HL-60/S4 treated with phorbol 12-myristate 13-acetate at 8.2 ng/mL for 4 days and 3 days (cell line): Measurements from ENCODE around the gene CBARP.

Experiments used
- in situ Hi-C: fragments of 300-500 bp; cut with MboI; formaldehyde crosslinking; loops from 2 replicates; pipeline ENCODE4 v1.15.0; 2022; ENCODE audit warnings: low sequenced_read_pairs

CBARP gene

GRCh38 chr19:1275260-1275975, 37.6 kb upstream of the CBARP start, which contains the start of gene FAM174C:
Gene FAM174C (plus strand): TSS chr19:1275530. CDS start chr19:1275550, 20 bp downstream.
- in situ Hi-C loops = no loop called here

- in situ Hi-C loops = no loop called here
Measured at GRCh38 chr19:1274852-1275259, 37.1 kb upstream of the CBARP start.

GRCh38 chr19:1274081-1274851, 36.5 kb upstream of the CBARP start:
- in situ Hi-C loops = no loop called here

GRCh38 chr19:1273263-1274041, 35.6 kb upstream of the CBARP start:
- in situ Hi-C loops = no loop called here

DNA sequence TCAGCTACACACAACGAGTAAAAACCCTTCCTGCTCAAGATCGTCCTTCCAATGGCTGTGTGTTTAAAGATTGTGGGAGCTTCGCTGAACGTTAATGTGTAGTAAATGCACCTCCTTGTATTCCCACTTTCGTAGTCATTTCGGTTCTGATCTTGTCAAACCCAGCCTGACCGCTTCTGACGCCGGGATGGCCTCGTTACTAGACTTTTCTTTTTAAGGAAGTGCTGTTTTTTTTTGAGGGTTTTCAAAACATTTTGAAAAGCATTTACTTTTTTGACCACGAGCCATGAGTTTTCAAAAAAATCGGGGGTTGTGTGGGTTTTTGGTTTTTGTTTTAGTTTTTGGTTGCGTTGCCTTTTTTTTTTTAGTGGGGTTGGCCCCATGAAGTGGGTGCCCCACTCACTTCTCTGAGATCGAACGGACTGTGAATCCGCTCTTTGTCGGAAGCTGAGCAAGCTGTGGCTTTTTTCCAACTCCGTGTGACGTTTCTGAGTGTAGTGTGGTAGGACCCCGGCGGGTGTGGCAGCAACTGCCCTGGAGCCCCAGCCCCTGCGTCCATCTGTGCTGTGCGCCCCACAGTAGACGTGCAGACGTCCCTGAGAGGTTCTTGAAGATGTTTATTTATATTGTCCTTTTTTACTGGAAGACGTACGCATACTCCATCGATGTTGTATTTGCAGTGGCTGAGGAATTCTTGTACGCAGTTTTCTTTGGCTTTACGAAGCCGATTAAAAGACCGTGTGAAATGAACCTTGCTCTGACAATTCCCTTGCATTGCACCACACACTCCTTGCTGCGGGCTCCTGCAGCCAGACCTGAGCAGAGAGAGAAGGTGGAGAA, 34.8 kb upstream of the CBARP start:
- in situ Hi-C loops = no loop called here

DNA sequence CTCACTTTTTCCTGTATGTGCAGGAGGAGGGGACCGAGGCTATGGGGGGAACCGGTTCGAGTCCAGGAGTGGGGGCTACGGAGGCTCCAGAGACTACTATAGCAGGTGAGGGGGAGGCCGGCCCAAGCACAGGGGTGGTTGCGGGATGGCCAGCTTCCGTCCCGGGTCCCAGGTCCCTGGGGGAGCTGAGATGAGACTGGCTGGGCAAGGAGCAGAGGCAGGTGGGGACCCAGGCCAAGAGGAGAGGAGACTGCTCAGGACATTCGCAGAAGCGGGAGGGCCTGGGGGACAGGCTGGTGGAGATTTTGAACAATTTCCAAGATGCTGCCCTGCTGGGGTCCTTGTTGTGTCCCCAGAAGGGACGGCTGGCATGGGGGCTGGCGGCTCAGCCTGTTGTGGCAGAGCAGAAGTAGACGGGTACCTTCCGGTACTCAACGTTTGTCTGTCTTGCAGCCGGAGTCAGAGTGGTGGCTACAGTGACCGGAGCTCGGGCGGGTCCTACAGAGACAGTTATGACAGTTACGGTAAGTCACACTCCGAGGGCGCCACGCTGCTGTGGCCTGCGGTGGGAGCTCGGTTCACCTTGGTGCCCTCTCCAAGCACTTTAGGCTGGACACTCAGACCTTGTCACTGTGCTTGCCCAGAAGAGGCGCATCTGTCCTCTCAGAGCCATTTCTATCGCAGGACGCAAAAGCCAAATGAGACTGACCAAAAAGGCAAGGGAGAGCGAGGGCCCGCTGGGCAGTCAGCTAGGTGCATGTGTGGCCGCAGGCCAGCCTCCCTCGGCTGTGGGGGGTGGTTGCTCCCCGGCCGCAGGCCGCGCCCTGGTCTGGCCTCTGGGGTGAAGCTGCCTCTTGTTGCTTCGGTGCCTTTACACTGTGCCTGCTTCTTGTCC, 34.0 kb upstream of the CBARP start:
- in situ Hi-C loops = no loop called here

GRCh38 chr19:1270854-1271527, 33.2 kb upstream of the CBARP start:
- in situ Hi-C loops = no loop called here

- in situ Hi-C loops = no loop called here
Measured at GRCh38 chr19:1270213-1270853, 32.5 kb upstream of the CBARP start.

DNA sequence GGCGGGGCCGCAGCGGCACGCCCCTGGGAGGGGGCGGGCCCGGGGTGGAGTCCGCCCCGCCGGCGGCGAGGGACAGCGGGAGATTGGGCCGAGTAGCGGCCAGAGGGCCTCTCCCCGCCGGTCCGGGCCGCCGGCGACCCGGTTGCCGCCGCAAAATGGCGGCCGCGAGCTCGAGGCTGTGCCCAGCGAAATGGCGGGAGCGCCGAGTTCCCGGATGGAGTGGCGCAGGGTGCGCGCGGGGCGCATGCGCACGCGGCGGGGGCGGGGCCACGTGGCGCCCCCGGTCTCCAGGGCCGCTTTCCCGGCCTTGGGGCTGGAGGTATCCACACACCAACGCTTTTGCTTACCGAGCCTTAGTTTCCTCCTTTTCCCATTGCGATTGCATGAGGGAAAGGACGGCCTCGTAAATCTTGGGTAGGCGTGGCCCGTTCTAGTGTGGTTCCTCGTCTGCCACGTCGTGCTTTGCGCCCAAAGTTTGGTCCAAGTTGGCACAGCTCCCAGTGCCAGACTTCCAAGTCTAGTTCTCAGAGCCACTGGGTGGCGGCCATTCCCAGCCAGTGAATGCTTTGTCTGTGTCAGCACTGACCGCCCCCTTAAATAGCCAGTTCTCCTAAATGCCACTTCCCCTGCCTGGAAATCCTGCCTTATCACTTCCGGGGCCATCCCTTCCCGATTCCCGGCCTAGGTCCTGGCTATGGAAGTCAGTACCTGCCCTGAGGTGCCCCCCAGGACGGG, 31.8 kb upstream of the CBARP start:
- in situ Hi-C loops = no loop called here

- in situ Hi-C loops = no loop called here
Measured at GRCh38 chr19:1269065-1269477, 31.3 kb upstream of the CBARP start, which contains the start of gene CIRBP. Gene CIRBP (plus strand): TSS chr19:1269332. CDS start chr19:1270934, 1,602 bp downstream.

GRCh38 chr19:1268226-1269064, 30.6 kb upstream of the CBARP start:
- in situ Hi-C loops = no loop called here

- in situ Hi-C loops = no loop called here
Measured at GRCh38 chr19:1267477-1268225, 29.8 kb upstream of the CBARP start.

- in situ Hi-C loops = no loop called here
Measured at GRCh38 chr19:1266916-1267476, 29.2 kb upstream of the CBARP start.

DNA sequence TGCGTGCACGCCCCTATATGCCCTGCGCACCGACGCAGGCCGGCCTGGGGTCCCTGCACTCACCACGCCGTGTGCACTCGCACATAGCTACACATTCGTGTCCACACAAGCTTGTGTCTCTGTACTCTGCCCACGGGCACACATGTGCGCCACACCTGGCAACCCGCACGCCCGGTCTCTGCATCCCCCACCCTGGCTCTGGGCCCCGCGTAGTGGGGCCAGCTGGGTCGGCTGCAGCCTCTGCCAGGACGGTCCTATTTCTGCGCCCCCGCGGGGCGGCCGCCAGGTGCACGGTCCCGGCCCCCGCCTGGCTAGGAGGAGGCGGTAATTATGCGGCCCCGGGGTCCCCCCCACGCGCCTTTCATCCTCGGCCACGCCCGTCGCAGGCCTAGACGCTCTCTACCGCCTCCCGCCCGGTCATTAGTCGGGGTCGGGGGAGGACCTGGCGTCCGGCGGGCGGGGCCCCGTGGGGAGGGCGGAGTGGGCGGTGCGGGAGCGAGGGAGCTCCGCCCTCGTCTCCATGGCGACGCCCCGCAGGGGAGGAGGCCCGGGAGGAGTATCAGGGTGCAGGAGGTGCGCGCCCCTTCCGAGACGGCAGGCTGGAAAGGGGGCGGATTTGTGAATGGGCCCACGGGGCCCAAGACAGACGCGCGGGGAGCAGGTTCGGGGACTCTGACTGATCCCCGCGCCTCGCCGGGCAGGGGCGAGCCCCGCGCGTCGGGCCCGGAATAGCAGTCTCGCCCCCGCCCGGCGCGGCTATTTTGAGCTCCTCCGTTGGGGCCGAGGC, 28.5 kb upstream of the CBARP start:
- in situ Hi-C loops = no loop called here

GRCh38 chr19:1265615-1266128, 27.9 kb upstream of the CBARP start:
- in situ Hi-C loops = no loop called here
